GM19023 (cell line): ENCODE measurements around the gene SMC1B.
"Not testable (repeated sequence)": the region's sequence is repeated elsewhere in the genome, so short reads cannot be mapped to it uniquely, and the experiment has no call there.

ENCODE experiments used
- ATAC-seq: cut with Tn5 transposase; IDR thresholded peaks from one replicate; pipeline ENCODE4 v1.9.1; 2021; ENCODE audit warnings: mild to moderate bottlenecking, moderate library complexity; ENCODE audit not compliant: unreplicated experiment

The SMC1B gene

GRCh38 chr22:45446216-45446615, 32.8 kb upstream of the SMC1B start:
- no peak for ATAC-seq

- ATAC-seq: no peak
These were observed 31.8 kb upstream of the SMC1B start for GRCh38 chr22:45445031-45445710.

- no peak for ATAC-seq
These were observed 30.8 kb upstream of the SMC1B start for GRCh38 chr22:45444168-45444567.

GRCh38 chr22:45442116-45442515, 28.7 kb upstream of the SMC1B start:
- ATAC-seq: no peak

- ATAC-seq: no peak
These were observed 27.7 kb upstream of the SMC1B start for GRCh38 chr22:45441138-45441537.

GRCh38 chr22:45440688-45441087, 27.3 kb upstream of the SMC1B start:
- ATAC-seq: not testable (repeated sequence)

- no peak for ATAC-seq
These were observed 24.9 kb upstream of the SMC1B start for GRCh38 chr22:45438336-45438735.

GRCh38 chr22:45436871-45437517, 23.6 kb upstream of the SMC1B start:
- not testable (repeated sequence) for ATAC-seq

GRCh38 chr22:45435544-45436139, 22.2 kb upstream of the SMC1B start:
- no peak for ATAC-seq

- ATAC-seq: no peak
These were observed 21.6 kb upstream of the SMC1B start for GRCh38 chr22:45434981-45435380.

- ATAC-seq: no peak
These were observed 17.5 kb upstream of the SMC1B start for GRCh38 chr22:45430871-45431270.

- ATAC-seq: no peak
These were observed 16.8 kb upstream of the SMC1B start for GRCh38 chr22:45429981-45430775.

GRCh38 chr22:45429424-45429823, 16.0 kb upstream of the SMC1B start:
- no peak for ATAC-seq

GRCh38 chr22:45428391-45429385, 15.3 kb upstream of the SMC1B start:
- no peak for ATAC-seq

GRCh38 chr22:45427114-45427513, 13.7 kb upstream of the SMC1B start:
- ATAC-seq: no peak

- no peak for ATAC-seq
These were observed 13.0 kb upstream of the SMC1B start for GRCh38 chr22:45426387-45426786.

GRCh38 chr22:45425531-45426265, 12.3 kb upstream of the SMC1B start:
- no peak for ATAC-seq

GRCh38 chr22:45425101-45425500, 11.7 kb upstream of the SMC1B start:
- no peak for ATAC-seq

- ATAC-seq: no peak
These were observed 10.9 kb upstream of the SMC1B start for GRCh38 chr22:45424241-45424731.
